ENCODE measurements around the gene MCM6.

Gene MCM6

DNA sequence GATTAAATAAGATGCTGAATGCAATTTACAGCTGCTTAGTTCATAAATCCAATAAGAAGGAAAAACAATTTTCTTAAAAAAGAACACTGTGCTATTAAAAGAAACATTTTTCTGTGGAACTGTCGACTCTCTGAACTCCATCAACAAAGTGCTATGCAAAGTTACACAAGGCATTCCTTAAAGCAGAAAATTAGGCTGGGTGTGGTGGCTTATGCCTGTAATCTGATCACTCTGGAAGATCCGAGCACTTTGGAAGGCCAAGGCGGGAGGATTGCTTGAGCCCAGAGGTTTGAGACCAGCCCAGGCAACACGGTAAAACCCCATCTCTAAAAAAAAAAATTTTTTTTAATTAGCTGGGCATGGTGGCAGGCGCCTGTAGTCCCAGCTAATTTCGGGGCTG lies 13.0 kb downstream of the MCM6 start:
- Histone ChIP-seq H3K4me3 (ENCODE audit: low read length) (no peak overlapping the region), H3K36me3 (ENCODE audit: insufficient read depth, low read length) (peaks cover 94% of the 10 kb centered on the region), H3K9me3 (ENCODE audit: insufficient read depth, low read depth, low read length) (no peaks in the 10 kb centered on the region), H3K4me1 (ENCODE audit: insufficient read depth, low read length) (no peaks in the 10 kb centered on the region), H3K27ac (ENCODE audit: low read depth, low read length) (no peak overlapping the region), H3K27me3 (ENCODE audit: insufficient read depth, low read length) (no peaks in the 10 kb centered on the region), H3K9ac (ENCODE audit: low read depth, low read length) (no peak overlapping the region)
- WGBS = 91% methylated on average over 6 of the region's 6 CpGs

DNA sequence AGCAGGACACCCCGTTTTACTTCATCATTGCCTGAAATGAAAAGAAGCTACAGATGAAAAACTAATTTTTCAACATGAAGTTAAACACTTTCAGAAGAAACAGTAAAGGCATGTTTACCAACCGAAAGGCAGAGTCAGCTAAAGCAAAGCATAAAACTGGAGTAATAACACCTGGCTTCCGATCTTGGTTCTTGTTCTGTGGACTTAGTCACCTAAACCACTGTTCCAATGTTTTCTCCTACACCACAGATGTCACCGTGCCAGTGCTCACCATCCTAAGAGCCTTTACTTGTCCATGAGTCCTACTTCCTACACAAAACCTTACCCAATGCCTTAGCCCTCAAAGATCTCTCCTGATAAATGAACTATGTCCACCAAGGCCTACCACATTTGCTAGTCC lies 13.5 kb downstream of the MCM6 start:
- no peaks in the 10 kb centered on the region for H3K27me3 ChIP-seq (ENCODE audit: insufficient read depth, low read length)
- no peak overlapping the region for H3K27ac ChIP-seq (ENCODE audit: low read depth, low read length)
- no peaks in the 10 kb centered on the region for H3K4me1 ChIP-seq (ENCODE audit: insufficient read depth, low read length)
- no peaks in the 10 kb centered on the region for H3K9me3 ChIP-seq (ENCODE audit: insufficient read depth, low read depth, low read length)
- 95% methylated on average over 4 of the region's 4 CpGs for WGBS
- no peak overlapping the region for H3K4me3 ChIP-seq (ENCODE audit: low read length)
- peaks cover 95% of the 10 kb centered on the region for H3K36me3 ChIP-seq (ENCODE audit: insufficient read depth, low read length)
- no peak overlapping the region for H3K9ac ChIP-seq (ENCODE audit: low read depth, low read length)

DNA sequence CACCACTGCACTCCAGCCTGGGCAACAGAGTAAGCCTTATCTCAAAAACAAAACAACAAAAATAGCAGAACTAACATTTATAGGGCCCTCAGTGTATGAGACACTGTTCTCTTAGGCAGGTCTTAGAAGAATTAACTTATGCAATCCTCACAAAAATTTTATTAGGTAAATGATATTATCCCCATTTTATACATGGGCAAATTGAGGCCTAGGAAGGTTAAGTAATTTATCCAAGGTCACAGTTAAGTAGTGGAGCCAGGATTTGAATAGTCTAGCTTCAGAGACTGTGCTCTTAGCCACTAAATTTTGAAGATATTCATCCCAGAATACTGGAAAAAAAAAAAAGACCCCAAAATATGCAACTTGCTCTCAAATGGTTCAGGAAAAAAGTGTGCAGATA lies 22.8 kb downstream of the MCM6 start:
- H3K9ac ChIP-seq (ENCODE audit: low read depth, low read length) = no peak overlapping the region

DNA sequence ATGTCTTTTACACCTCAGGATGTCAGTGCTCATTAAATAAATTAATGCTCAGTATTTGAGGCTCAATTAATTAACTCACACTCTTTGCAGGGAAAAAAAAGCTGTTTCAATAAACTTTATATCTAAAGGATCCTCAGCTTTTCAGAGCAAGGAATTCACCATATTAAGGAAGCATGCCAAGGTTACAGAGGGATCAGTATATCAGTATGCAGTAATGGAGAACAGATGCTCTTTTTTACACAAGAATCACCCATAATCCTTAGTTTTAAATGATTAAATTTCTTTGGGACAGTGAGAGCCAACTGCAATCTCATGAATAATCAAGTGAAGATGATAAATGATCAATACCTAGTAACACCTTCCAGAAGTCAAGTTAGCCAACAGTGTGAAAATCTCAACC lies 24.4 kb downstream of the MCM6 start:
- no peak overlapping the region for H3K4me3 ChIP-seq (ENCODE audit: low read length)
- no peaks in the 10 kb centered on the region for H3K9me3 ChIP-seq (ENCODE audit: insufficient read depth, low read depth, low read length)
- no peak overlapping the region for H3K27ac ChIP-seq (ENCODE audit: low read depth, low read length)
- H3K4me1 ChIP-seq (ENCODE audit: insufficient read depth, low read length) = no peaks in the 10 kb centered on the region
- peaks cover 98% of the 10 kb centered on the region for H3K36me3 ChIP-seq (ENCODE audit: insufficient read depth, low read length)
- H3K9ac ChIP-seq (ENCODE audit: low read depth, low read length) = no peak overlapping the region
- H3K27me3 ChIP-seq (ENCODE audit: insufficient read depth, low read length) = no peaks in the 10 kb centered on the region

More for the DNA sequence above, 22.8 kb downstream of the MCM6 start:
- H3K4me1 ChIP-seq (ENCODE audit: insufficient read depth, low read length) = no peaks in the 10 kb centered on the region
- no peaks in the 10 kb centered on the region for H3K27me3 ChIP-seq (ENCODE audit: insufficient read depth, low read length)
- no peak overlapping the region for H3K4me3 ChIP-seq (ENCODE audit: low read length)
- no peak overlapping the region for H3K27ac ChIP-seq (ENCODE audit: low read depth, low read length)
- H3K9me3 ChIP-seq (ENCODE audit: insufficient read depth, low read depth, low read length) = no peaks in the 10 kb centered on the region
- peaks cover 97% of the 10 kb centered on the region for H3K36me3 ChIP-seq (ENCODE audit: insufficient read depth, low read length)

DNA sequence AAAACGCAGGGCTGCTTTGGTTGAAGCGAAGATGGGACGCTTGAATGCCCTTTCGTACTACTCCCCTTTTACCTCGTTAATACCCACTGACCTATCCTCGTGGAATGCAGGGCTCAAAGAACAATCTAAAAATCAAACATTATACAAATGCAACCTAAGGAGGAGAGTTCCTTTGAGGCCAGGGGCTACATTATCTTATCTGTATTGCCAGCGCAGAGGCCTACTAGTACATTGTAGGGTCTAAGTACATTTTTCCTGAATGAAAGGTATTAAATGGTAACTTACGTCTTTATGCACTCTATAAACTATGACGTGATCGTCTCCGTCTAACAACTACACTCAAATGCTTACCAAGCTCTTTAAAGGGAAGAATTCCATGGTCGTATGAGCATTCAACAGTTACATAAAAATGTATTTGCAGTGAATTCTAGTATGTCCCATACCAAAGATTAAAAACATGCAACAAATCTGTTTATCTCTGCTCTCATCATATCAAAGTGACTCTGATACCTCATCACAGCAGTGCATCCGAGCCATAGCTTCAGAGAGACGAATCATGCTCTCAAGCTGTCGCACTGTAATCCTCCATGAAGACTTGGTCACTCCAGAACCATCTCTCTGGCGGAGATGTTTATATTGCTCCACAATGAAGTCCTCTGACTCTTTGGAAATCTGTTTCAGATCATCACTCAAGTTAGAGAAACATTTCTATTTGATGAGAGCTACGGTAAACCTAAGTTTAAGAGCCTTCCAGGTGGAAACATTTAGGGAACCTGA lies 25.2 kb downstream of the MCM6 start:
- Histone ChIP-seq H3K36me3 (ENCODE audit: insufficient read depth, low read length) (peaks cover 98% of the 10 kb centered on the region), H3K27ac (ENCODE audit: low read depth, low read length) (no peak overlapping the region), H3K4me1 (ENCODE audit: insufficient read depth, low read length) (no peaks in the 10 kb centered on the region), H3K27me3 (ENCODE audit: insufficient read depth, low read length) (no peaks in the 10 kb centered on the region), H3K9me3 (ENCODE audit: insufficient read depth, low read depth, low read length) (no peaks in the 10 kb centered on the region), H3K4me3 (ENCODE audit: low read length) (no peak overlapping the region), H3K9ac (ENCODE audit: low read depth, low read length) (no peak overlapping the region)
- WGBS = 90% methylated on average over 17 of the region's 17 CpGs

DNA sequence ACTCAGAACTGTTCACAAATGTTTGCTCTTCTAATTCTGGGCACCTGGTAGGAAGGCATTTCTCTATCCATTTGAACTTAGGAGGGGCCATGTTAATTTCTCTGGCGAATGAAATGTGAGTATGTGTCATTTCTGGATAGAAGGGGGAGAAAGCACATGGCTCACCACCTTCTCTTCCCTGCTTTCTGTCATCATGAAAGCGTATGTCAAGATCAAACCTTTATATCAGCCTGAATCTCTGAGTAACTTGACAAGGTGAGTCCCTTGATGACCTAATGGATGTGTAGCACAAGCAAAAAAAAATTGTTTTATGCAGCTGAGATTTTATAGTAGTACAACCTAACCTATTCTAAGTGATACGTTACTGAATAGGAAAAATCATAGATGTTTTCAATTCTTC lies 27.2 kb downstream of the MCM6 start:
- no peak overlapping the region for H3K27ac ChIP-seq (ENCODE audit: low read depth, low read length)
- no peak overlapping the region for H3K9ac ChIP-seq (ENCODE audit: low read depth, low read length)
- H3K36me3 ChIP-seq (ENCODE audit: insufficient read depth, low read length) = peaks cover 98% of the 10 kb centered on the region
- H3K4me1 ChIP-seq (ENCODE audit: insufficient read depth, low read length) = no peaks in the 10 kb centered on the region
- 92% methylated on average over 2 of the region's 3 CpGs for WGBS
- H3K9me3 ChIP-seq (ENCODE audit: insufficient read depth, low read depth, low read length) = no peaks in the 10 kb centered on the region
- no peak overlapping the region for H3K4me3 ChIP-seq (ENCODE audit: low read length)
- H3K27me3 ChIP-seq (ENCODE audit: insufficient read depth, low read length) = no peaks in the 10 kb centered on the region

DNA sequence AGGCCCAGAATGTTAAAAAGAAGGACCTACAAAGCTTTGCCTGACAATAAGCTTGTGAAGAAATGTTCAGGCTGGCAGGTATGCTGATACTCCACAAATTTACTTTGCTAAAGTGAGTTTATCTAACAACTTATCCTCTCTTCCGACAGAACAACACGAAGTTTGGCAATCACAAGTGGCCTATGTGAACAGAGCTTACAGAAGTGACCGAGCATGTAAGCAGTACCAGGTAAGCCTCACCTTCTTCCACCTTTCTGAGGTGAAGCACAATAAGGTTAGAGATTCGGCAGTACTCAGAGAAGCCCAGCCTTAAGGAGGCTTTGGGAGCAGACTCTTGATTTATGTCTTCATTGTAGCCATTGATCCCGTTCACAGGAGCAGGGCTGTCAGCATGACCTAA lies 30.2 kb downstream of the MCM6 start:
- peaks cover 96% of the 10 kb centered on the region for H3K36me3 ChIP-seq (ENCODE audit: insufficient read depth, low read length)
- WGBS = 96% methylated on average over 5 of the region's 5 CpGs

DNA sequence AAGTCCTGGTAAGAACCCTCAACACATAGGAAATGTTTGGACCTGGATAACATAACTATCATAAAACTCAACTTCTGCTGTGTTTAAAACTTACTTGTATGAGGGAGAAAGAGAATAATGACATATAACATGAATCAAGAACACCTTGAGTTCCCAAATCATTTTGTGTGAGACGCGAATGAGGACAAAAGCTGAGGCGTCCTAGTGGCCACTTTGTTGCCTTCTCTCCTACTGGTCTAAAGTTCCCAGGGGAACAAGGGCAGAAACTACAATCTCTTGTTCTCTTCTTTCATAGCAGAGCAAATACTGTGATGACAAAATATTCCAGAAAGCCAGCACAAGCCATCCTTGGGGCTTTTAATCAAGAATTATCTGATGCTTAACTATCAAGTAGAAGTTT lies 31.0 kb downstream of the MCM6 start:
- H3K4me1 ChIP-seq (ENCODE audit: insufficient read depth, low read length) = no peaks in the 10 kb centered on the region
- H3K9ac ChIP-seq (ENCODE audit: low read depth, low read length) = no peak overlapping the region
- no peaks in the 10 kb centered on the region for H3K27me3 ChIP-seq (ENCODE audit: insufficient read depth, low read length)
- no peak overlapping the region for H3K4me3 ChIP-seq (ENCODE audit: low read length)
- H3K27ac ChIP-seq (ENCODE audit: low read depth, low read length) = no peak overlapping the region
- H3K9me3 ChIP-seq (ENCODE audit: insufficient read depth, low read depth, low read length) = no peaks in the 10 kb centered on the region
- H3K36me3 ChIP-seq (ENCODE audit: insufficient read depth, low read length) = peaks cover 96% of the 10 kb centered on the region
- WGBS = 96% methylated on average over 3 of the region's 3 CpGs

More for the DNA sequence above, 30.2 kb downstream of the MCM6 start:
- Histone ChIP-seq H3K9me3 (ENCODE audit: insufficient read depth, low read depth, low read length) (no peaks in the 10 kb centered on the region), H3K27ac (ENCODE audit: low read depth, low read length) (no peak overlapping the region), H3K9ac (ENCODE audit: low read depth, low read length) (no peak overlapping the region), H3K27me3 (ENCODE audit: insufficient read depth, low read length) (no peaks in the 10 kb centered on the region), H3K4me3 (ENCODE audit: low read length) (no peak overlapping the region), H3K4me1 (ENCODE audit: insufficient read depth, low read length) (no peaks in the 10 kb centered on the region)

DNA sequence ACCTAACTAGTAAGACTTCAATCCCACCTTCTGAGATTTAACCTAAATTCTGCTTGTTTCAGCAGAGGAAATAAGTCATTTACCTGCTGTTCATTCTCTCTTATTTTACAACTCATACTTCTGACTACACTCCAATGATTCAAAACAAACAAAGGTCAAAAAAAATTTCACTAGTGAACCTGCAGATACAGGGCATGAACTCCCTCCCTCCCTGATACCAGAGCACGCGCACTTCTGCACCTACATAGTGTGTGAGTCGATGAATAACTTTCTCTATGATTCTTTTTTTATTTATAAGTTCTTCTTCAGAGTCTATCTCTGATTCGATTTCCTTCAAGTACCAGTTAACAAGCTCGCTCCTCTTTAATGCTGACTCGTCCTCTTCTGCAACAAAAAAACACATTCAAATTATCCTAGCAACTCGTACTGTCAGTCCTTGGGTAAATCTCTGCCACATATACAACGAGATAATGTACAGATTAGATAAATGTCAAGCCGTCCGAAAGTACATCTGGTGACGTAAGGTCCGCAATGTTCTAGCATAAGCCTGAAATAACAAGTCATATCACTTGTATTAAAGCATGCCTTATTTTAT lies 31.8 kb downstream of the MCM6 start:
- H3K27ac ChIP-seq (ENCODE audit: low read depth, low read length) = no peak overlapping the region
- no peak overlapping the region for H3K4me3 ChIP-seq (ENCODE audit: low read length)
- H3K36me3 ChIP-seq (ENCODE audit: insufficient read depth, low read length) = peaks cover 96% of the 10 kb centered on the region
- H3K27me3 ChIP-seq (ENCODE audit: insufficient read depth, low read length) = no peaks in the 10 kb centered on the region
- no peaks in the 10 kb centered on the region for H3K4me1 ChIP-seq (ENCODE audit: insufficient read depth, low read length)
- 96% methylated on average over 12 of the region's 12 CpGs for WGBS
- no peak overlapping the region for H3K9ac ChIP-seq (ENCODE audit: low read depth, low read length)
- H3K9me3 ChIP-seq (ENCODE audit: insufficient read depth, low read depth, low read length) = no peaks in the 10 kb centered on the region

DNA sequence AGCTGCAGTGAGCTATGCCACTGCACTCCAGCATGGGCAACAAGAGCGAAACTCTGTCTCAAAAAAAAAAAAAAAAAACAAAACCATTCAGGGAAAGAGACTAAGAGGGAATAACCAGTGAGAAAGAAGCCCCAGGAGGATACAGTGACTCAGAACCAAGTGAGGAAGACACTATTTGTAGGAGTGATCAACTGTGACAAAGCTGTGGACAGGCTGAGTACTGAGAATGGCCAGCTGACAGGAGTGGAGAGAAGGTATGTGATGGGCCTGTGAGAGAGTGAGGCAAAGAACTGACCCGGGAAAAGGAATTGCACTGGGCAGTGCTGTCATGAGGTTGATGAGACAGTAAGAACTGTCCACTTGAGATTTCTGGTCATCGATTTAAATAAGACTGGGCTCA lies 32.6 kb downstream of the MCM6 start:
- Histone ChIP-seq H3K27ac (ENCODE audit: low read depth, low read length) (no peak overlapping the region), H3K4me3 (ENCODE audit: low read length) (no peak overlapping the region), H3K4me1 (ENCODE audit: insufficient read depth, low read length) (no peaks in the 10 kb centered on the region), H3K9me3 (ENCODE audit: insufficient read depth, low read depth, low read length) (no peaks in the 10 kb centered on the region), H3K36me3 (ENCODE audit: insufficient read depth, low read length) (peaks cover 91% of the 10 kb centered on the region), H3K27me3 (ENCODE audit: insufficient read depth, low read length) (no peaks in the 10 kb centered on the region), H3K9ac (ENCODE audit: low read depth, low read length) (no peak overlapping the region)
- WGBS = 91% methylated on average over 2 of the region's 3 CpGs

DNA sequence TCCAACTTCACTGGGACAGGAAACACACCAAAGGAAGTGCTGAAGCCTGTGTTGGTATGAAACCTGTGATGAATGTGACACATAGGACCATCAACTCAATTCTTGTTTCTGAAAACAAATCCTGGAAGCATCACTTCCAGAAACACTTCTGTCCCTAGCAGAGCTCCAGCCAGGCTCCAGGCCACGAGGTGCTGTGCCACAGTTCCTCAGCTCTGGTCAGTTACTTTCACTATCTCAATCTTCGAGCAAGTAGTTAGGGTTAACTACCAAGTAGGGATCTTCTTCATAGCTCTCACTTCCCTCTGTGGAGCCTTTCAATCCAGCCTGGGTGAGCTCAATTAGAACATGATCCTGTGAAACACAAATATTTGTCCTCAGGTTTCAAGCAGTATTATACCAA lies 35.6 kb downstream of the MCM6 start:
- WGBS = 93% methylated on average over 2 of the region's 2 CpGs
- H3K27ac ChIP-seq (ENCODE audit: low read depth, low read length) = no peak overlapping the region
- H3K36me3 ChIP-seq (ENCODE audit: insufficient read depth, low read length) = peaks cover 62% of the 10 kb centered on the region
- H3K9ac ChIP-seq (ENCODE audit: low read depth, low read length) = no peak overlapping the region
- no peaks in the 10 kb centered on the region for H3K9me3 ChIP-seq (ENCODE audit: insufficient read depth, low read depth, low read length)
- H3K4me3 ChIP-seq (ENCODE audit: low read length) = no peak overlapping the region
- no peaks in the 10 kb centered on the region for H3K27me3 ChIP-seq (ENCODE audit: insufficient read depth, low read length)
- no peaks in the 10 kb centered on the region for H3K4me1 ChIP-seq (ENCODE audit: insufficient read depth, low read length)

DNA sequence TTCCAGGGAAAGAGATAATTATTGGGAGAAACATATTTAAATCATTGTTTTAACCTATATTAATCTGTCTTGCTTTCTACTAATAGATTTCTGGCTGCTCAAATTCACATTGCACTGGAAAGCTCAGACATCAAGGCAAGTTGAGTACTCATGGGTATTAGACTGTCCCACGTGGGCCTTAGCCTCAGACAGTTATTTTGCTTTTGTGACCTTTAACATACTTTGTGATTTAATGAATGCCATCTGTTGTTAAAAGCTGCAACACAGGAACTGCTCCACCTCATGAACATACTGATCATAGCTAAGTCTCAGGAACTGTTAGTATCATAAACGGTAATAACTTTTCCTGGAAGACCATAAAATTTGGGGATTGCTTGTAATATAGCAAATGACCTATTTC lies 36.5 kb downstream of the MCM6 start:
- Histone ChIP-seq H3K9me3 (ENCODE audit: insufficient read depth, low read depth, low read length) (no peaks in the 10 kb centered on the region), H3K27ac (ENCODE audit: low read depth, low read length) (no peak overlapping the region)
- WGBS = 95% methylated on average over 2 of the region's 2 CpGs

More for the DNA sequence above, 36.5 kb downstream of the MCM6 start:
- Histone ChIP-seq H3K27me3 (ENCODE audit: insufficient read depth, low read length) (no peaks in the 10 kb centered on the region), H3K9ac (ENCODE audit: low read depth, low read length) (no peak overlapping the region), H3K4me3 (ENCODE audit: low read length) (no peak overlapping the region), H3K4me1 (ENCODE audit: insufficient read depth, low read length) (no peaks in the 10 kb centered on the region), H3K36me3 (ENCODE audit: insufficient read depth, low read length) (peaks cover 53% of the 10 kb centered on the region)
